HT1080 (cell line): ENCODE data around the gene HECTD3. TPM values are rescaled to one million over a fixed set of nuclear protein-coding genes. Genes with fewer than 3 reads are reported as not detected.
"Not testable (repeated sequence)": the region's sequence is repeated elsewhere in the genome, so short reads cannot be mapped to it uniquely, and the experiment has no call there.

ENCODE experiments used
- DNase-seq: peaks from one replicate; pipeline ENCODE4 v3.0.0-alpha.2; 2015; ENCODE audit warnings: low read depth
- total RNA-seq: library from RNA; depleted of rRNA; stranded (reverse); fragments of >200 nt; shearing (Covaris generic); gene quantifications from 2 replicates; pipeline ENCODE4 v1.2.3, GENCODE V29; 2014

The HECTD3 gene
- total RNA-seq, 1 experiment from 2014 or later, result 14.7 TPM

DNA sequence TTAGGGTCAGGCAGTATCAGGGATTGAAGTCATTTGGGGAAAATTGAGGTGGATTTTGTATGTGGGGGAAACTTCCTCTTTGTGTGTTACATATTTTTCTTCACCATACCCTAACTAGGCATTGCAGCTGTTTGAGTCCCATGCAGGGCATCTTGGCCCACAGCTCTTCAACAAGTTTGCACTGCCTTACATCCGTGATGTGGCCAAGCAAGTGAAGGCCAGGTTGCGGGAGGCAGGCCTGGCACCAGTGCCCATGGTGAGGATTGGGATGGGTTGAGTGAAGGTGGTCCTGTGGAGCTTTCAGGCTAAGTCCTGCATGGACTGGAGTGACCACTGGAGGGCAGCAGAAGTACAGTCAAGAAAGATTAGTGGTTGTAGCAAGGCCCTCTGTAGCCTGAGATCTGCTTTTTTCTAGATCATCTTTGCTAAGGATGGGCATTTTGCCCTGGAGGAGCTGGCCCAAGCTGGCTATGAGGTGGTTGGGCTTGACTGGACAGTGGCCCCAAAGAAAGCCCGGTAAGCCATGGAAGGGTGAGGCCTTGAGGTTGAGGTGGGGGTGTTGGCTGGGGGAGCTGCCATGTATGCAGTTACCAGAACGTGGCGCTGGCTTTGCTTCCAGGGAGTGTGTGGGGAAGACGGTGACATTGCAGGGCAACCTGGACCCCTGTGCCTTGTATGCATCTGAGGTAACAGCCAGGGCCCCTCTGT lies 3.4 kb upstream of the HECTD3 start:
- peak; percentile 77 for DNase-seq

DNA sequence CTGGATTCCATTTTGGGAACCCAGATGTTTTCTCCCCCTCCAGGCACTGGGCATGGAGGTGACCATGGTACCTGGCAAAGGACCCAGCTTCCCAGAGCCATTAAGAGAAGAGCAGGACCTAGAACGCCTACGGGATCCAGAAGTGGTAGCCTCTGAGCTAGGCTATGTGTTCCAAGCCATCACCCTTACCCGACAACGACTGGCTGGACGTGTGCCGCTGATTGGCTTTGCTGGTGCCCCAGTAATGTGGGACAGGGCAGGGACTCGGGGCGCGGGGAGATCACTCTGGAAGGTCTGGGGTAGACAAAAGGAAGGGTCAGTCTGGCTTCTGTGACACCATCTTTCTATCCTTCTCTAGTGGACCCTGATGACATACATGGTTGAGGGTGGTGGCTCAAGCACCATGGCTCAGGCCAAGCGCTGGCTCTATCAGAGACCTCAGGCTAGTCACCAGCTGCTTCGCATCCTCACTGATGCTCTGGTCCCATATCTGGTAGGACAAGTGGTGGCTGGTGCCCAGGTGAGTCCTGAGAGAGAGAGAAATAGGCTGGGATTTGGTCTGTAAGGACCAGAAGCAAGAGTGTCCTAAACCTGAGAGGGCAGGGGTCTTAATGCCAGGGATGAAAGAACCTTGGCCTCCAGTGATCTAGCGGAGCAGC lies 2.6 kb upstream of the HECTD3 start:
- no peak for DNase-seq

DNA sequence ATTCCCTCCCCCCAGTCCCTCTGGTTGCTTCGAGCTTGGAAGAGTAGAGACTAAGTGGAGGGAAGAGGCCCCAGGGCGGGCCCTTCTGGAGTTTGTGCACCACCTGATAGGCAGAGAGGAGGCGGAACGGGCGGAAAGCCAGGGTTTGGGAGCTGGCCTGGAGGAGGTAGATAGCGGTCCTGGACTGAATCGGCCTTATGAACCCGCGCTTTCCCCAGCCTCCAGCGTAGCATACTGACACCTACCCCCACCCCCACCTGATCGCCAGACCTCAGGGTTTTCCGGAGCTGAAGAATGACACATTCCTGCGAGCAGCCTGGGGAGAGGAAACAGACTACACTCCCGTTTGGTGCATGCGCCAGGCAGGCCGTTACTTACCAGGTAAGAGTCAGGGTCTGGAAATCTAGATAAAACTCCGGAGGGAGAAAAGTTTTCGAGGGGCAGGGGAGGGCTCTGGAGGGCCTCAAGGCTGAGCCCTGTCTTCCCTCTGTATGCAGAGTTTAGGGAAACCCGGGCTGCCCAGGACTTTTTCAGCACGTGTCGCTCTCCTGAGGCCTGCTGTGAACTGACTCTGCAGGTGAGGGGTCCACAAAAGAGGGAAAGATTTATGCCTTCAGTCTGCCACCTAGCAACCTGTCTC lies 1.6 kb upstream of the HECTD3 start:
- peak; percentile 65 for DNase-seq

DNA sequence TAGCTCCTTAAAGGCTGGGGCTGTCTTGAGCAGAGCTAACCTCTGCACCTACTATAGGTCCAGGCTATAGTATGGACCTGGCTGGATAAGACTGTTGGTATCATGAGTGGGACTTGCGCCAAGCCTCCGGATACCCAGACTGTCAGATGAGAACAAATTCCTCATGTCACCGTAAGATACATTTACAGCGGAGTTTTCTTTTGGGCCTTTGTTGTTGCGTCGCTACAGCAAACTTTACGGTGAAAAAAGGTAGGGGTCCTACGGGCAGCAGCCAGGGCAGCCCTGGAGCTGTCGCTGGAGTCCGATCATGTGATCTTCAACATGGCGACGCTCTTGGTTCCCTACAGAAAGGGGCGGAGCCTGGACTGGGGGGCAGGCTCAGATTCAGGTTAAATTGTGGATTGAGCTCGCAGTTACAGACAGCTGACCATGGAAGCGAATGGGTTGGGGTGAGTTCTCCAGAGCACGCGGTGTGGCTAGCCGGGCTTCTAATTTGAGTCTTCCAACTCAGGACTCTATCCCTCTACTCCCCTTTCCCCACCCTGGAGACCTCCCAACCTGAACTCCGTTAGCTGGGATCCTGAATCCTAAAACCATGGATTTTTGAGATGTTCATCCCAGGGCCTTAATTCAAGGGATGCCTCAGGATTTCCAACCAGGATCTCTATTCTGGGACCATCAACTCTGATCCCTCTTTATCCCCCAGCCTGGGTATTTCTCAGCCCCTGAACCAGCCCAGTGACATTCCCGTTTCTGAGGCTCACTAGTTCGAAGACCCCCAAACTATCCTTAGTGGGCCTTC lies 914 bp upstream of the HECTD3 start, which contains the start of gene UROD:
UROD (plus strand) TSS at position 418 of the 802 bp plus-strand sequence; CDS start at position 430, 12 bp downstream.
- DNase-seq, result peak; percentile 95

DNA sequence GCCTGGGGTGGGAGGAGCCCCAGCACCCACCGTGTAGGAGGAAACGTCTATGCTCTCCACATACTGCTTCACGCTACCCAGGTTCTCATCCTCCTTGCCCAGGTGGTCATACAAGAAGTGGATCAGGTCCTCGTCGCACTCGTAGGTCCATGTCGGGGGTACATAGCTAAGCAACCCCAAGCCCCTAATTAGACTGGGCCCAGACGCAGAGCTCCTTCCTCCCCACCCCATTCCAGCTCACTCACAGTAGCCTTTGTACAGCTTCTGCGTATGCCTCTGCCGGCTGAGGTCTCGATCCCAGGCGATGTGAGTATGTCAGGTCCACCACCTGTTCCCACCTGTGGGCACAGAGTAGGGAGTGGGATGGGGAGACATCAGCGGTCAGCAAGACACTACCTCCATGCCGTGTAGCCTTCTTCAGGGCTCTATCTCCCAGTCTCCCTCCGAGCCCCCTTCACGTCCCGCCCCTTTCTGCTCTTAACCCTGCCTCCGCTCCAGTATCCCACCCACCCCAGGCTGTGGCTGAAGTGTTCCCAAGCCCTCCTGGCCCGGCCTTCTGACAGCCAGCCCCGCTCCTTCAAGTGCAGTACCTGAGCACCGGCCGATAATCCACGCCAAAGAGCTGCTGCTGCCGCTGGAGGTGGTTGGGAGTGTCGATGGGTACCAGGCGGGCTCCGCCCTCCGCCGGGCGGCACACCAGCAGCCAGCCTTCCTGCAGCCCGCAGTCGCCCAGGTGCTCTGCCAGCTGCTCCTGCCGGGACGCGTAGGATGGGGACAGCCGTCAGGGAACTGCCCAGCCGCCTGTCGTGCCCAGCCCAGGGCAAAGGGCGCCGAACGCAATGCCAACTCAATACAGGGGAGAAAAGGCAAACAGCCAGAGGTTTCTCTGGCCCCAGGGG lies 919 bp downstream of the HECTD3 start:
- no peak for DNase-seq

DNA sequence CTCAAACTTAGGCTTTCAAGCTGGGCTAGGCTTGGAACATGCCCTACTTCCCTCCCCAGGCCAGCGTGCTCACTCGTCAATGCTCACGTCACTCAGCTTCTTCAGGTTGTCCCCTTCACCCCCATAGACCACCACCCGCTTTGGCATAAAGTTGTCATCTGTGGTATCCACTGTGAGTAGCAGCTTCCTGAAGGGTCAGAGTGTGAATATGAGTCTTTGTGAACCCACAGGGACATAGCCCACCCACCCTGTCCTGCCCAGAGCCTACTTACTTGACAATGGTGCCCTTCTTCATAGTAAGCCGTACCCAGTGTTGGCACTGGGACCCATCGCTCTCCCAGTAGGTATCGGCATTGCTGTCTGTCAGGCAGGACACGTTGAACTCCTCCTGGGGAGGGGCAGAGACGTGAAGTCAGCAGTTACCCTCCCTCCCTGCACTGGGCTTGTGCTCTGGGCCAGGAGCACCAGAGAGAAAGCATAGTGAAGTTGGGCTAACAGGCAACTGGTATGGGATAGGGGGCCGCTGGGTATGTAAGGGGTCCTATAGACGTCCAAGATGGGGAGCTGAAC lies 1.7 kb downstream of the HECTD3 start:
- DNase-seq, result no peak

DNA sequence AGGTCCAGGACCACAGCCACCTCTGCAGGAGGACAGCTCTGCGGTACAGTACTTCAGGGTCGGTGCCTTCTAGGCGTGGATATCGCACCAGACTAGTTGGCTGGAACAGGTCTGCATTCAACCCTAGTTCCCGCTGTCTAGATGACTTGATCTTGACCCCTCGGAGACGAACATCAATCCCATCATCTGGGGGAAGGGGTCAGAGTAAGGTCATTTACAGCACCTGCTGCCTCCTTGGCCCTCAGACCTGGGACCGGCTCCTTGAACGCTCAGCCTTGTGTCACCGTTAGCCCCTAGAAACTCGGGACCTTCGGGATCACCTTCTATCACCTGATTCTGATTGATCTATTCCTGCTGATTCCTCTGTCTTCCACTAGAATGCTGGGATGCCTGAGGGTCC lies 2.6 kb downstream of the HECTD3 start:
- DNase-seq, result no peak

DNA sequence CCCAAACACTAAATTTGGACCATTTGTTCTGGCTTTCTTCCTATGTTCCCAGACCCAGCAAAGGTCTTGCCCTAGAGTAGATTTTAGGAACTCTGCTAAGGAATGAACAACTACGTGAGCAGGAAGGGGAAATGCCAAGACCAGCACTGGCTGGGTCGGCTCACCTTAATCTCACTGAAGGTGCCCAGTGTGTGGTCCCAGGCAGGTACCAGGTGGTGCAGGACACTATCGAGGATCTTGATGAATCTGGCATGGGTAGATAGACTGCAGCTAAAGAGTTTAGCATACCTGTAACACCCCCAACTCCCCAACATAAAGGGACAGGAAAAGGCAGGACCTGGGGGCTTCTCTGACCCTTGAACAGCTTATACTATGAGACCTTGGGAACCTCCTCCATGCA lies 3.0 kb downstream of the HECTD3 start:
- DNase-seq, result no peak

DNA sequence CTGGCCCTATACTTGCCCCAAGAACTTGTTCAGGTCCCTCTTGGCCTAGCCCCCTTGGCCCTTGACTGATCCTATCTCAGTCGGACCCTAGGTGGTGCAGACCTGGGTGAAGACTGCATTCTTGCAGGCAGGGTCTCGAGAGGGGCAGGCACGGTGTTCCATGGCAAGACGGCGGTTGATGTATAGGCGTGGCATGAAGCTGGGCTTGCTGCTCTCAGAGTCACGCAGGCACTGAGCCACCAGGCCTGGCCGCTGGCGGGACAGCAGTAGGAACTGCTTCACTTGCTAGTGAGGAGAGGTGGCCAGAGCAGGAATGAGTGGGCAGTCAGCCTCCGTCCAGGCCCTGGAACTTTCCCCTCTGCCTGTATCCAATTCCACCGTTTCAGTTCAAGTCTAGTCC lies 3.8 kb downstream of the HECTD3 start:
- DNase-seq, result no peak

DNA sequence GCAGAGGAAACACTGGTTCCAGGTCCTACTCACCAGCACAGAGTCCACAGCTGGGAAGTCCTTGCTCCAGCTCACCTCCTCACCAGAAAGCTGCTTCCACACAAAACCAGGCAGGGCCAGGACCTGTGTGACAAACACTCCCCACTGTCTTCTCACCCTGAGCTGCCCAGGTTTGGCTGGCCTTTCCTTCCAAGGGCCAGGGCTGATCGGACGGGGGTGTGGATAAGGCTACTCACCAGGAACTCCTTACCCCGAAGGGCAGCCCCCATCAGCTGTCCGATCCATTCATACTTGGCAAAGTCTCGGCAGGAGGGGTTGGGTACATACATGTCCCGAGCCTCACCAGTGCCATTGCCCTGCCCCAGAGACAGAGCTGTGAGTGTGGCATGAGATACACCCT lies 5.4 kb downstream of the HECTD3 start:
- DNase-seq, result no peak

DNA sequence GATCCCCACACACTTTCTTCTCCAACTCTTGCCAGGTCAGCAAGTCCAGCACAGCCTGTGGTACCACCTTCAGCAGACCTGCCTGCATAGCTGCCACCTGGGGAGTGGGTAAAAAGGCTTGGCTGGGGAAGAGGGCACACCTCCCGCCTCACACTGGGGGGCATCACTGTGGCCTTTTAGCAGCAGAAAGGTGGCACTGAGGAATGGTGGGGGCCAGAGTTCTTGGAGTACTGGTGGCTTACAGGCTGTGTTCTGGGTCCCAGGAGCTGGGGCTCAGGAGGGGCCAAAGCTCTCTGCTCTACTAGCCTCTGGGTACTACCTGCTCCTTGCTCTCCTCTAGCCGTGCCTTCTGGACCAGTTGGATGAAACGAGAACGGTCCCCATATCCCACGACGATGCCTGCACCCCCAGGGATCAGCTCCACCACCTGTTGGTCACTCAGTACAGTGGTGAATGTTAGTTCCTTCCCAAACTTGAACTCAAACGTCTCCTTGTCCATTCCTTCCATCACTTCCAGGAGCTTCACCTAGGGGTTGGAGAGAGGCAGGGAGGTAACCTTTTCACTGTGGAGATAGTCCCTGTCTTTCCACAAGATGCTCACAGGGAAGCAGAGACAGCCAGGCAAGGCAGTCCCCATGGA lies 6.7 kb downstream of the HECTD3 start:
- DNase-seq, result no peak

DNA sequence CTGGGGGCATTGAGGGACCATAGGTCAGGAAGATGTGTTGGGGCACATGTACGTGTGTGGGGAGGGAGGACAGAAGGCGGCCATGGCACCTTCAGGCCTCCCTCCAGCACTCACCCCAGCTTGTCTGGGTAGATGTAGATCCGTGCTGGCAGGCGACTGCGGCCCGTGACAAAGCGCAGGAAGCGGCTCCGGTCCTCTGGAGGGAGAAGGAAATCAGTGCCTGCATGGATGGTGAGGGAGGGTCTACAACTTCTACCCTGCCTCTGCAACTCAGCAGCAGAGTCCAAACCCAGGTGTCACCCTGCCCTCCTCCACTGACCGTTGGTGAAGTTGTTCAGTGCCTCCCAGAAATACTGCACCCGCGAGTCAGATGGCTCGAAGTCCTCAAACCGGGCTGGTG lies 7.4 kb downstream of the HECTD3 start:
- DNase-seq, result no peak

DNA sequence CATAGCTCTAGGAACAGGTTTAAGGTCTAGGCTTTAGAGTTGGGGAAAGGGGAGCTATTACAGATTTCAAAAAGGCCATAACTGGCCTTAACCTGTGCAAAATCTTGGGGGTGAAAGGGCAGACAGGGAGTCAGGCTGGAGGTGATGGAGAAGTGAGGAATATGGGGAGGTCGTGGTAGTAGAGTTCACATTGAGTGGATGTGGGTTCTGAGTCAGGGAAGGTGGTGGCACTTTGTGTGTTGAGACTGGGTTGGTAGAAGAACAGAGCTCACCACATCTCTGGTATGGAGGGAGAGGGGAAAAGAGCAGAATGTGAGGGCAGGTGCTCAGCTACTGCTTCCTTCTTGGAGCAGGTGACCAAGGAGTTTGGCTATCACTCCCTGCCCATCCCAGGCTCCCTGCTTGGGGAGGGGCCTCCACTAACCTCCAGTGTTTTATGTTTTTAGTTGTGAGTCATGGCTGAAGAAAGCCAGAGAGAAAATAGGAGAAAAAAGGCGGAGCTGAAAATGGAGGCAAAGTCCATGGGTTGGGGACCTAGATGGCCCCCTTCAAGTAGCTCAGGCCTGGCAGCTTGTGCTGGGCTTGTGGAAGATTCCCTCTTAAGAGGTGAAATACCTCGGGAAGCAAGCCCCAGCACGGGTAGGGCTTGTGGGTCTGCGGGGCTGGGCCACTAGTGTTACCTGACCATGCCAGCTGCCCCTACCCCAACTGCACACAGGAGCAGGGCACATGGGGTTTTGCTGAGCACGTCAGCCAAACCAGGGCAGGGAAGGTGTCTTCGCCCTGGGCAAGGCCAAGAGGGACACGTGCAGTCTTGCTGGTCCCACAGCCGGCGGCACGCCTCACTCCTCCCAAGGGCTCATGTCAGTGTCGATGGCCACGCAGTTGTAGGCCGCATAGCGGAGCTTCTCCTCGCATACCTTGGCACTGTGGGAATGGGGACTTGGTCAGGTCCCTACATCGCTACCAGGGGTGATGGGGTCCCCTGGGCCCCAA lies 8.2 kb downstream of the HECTD3 start:
- DNase-seq, result no peak

DNA sequence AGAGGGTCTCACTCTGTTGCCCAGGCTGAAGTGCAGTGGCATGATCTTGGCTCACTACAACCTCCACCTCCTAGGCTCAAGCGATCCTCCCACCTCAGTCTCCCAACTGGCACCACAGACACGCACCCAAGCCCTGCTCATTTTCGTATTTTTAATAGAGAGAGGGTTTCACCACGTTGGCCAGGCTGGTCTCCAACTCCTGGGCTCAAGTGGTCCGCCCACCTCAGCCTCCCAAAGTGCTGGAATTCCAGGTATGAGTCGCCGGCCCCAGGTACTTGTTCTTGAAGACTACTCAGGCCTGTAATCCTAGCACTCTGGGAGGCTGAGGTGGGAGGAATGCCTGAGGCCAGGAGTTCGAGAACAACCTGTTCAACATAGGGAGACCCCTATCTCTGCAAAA lies 9.5 kb downstream of the HECTD3 start:
- not testable (repeated sequence) for DNase-seq

DNA sequence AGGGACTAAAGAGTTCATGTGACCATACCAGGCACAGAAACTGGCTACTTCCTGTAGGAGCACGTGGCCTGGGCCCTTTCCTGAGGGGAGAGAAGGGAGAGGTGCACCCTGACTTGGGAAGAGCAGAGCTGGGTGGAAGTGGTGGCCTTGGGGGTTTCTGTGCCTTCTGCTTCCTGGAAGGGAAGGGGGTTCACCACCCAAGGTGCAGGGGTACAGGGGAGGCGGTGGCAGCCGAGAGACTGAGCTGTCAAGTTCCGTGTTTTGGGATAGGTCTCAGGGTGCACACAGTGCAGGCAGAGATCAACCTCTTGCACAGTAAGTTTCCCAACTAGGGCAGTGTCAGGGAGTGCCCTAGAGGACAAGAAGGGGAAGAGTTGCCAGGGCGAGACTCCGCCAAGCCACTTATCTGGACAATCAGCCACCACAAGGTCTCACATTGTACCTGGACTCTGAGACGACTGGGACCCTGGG lies 10.1 kb downstream of the HECTD3 start:
- DNase-seq, result no peak

DNA sequence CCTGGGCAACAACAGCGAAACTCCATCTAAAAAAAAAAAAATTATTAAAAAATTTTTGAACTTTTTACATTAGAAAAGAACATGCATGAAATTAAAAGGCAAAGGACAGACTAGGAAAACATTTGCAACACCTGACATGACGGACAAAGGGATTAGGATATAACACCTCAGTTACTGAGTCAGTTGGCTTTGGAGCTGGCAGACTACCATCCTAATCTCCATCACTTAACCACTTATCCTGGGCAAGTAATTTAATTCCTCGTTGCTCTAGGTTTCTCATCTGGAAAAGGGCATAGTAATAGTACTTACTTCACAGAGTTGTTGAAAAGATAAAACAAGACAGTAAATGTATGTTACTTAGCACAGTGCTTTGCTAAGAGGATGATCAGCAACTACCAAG lies 11.9 kb downstream of the HECTD3 start:
- no peak for DNase-seq

DNA sequence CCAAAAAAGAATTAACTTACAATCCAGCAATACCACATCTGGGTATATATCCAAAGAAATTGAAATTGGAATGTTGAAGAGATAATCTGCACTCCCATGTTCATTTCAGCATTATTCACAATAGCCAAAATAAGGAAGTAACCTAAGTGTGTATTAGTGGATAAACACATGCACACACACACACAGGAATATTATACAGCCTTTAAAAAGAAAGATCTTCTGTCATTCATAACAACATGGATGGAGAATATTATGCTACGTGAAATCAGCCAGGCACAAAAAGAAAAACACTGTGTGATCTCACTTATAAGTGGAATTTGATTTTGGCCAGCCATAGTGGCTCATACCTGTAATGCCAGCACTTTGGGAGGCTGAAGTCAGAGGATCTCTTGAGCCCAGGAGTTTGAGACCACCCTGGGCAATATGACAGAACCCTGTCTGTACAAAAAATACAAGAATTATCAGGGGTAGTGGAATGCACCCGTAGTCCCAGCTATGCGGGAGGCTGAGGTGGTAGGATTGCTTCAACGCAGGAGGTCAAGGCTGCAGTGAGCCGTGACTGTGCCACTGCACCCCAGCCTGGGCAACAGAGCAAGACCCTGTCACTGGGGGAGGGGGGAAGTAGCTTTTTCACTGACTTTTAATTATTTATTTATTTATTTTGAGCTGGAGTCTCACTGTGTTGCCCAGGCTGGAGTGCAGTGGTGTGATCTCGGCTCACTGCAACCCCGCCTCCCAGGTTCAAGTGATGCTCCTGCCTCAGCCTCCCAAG lies 15.5 kb downstream of the HECTD3 start:
- no peak for DNase-seq
